ENCODE measurements around the gene C2orf49.

C2orf49 gene

GRCh38 chr2:105379741-105380186 is 42.4 kb downstream of the C2orf49 start:
- H3K27ac ChIP-seq = no peak overlapping the region
- peaks cover 27% of the 10 kb centered on the region for H3K4me1 ChIP-seq (ENCODE audit: low read depth, poor library complexity, severe bottlenecking)
- H3K79me2 ChIP-seq (ENCODE audit: insufficient read depth, low read depth) = no peaks in the 10 kb centered on the region

GRCh38 chr2:105380432-105381100 is 43.2 kb downstream of the C2orf49 start:
- no peak for TF ChIP-seq CTCF (conservative IDR thresholded peaks at IDR 0.05; ENCODE audit: low read depth, low read length)
- peaks cover 35% of the 10 kb centered on the region for H3K4me1 ChIP-seq (ENCODE audit: low read depth, poor library complexity, severe bottlenecking)
- H3K27ac ChIP-seq = no peak overlapping the region
- H3K9ac ChIP-seq = no peak overlapping the region
- H2AFZ ChIP-seq (ENCODE audit: low read depth) = no peak overlapping the region
- H3K27me3 ChIP-seq (ENCODE audit: insufficient read depth, low read depth) = no peaks in the 10 kb centered on the region
- no peaks in the 10 kb centered on the region for H4K20me1 ChIP-seq (ENCODE audit: insufficient read depth)
- H3K79me2 ChIP-seq (ENCODE audit: insufficient read depth, low read depth) = no peaks in the 10 kb centered on the region
- H3K4me2 ChIP-seq = no peak overlapping the region
- H3K4me3 ChIP-seq (IDR thresholded peaks at IDR 0.05; ENCODE audit: insufficient read depth, low read depth, low read length) = no peak overlapping the region
- H3K36me3 ChIP-seq (ENCODE audit: insufficient read depth) = no peaks in the 10 kb centered on the region

More at GRCh38 chr2:105379741-105380186, 42.4 kb downstream of the C2orf49 start:
- Histone ChIP-seq H3K4me2 (no peak overlapping the region), H3K27me3 (ENCODE audit: insufficient read depth, low read depth) (no peaks in the 10 kb centered on the region), H4K20me1 (ENCODE audit: insufficient read depth) (no peaks in the 10 kb centered on the region), H2AFZ (ENCODE audit: low read depth) (no peak overlapping the region), H3K9ac (no peak overlapping the region), H3K4me3 (IDR thresholded peaks at IDR 0.05; ENCODE audit: insufficient read depth, low read depth, low read length) (no peak overlapping the region), H3K36me3 (ENCODE audit: insufficient read depth) (no peaks in the 10 kb centered on the region)
- no peak for TF ChIP-seq CTCF (conservative IDR thresholded peaks at IDR 0.05; ENCODE audit: low read depth, low read length)

GRCh38 chr2:105381101-105381668 is 43.8 kb downstream of the C2orf49 start:
- H3K4me1 ChIP-seq (ENCODE audit: low read depth, poor library complexity, severe bottlenecking) = peaks cover 38% of the 10 kb centered on the region
- H3K36me3 ChIP-seq (ENCODE audit: insufficient read depth) = no peaks in the 10 kb centered on the region

GRCh38 chr2:105382177-105382576 is 44.8 kb downstream of the C2orf49 start:
- Histone ChIP-seq H3K9ac (no peak overlapping the region), H3K27ac (no peak overlapping the region), H4K20me1 (ENCODE audit: insufficient read depth) (no peaks in the 10 kb centered on the region), H3K36me3 (ENCODE audit: insufficient read depth) (no peaks in the 10 kb centered on the region), H3K4me3 (IDR thresholded peaks at IDR 0.05; ENCODE audit: insufficient read depth, low read depth, low read length) (no peak overlapping the region), H3K27me3 (ENCODE audit: insufficient read depth, low read depth) (no peaks in the 10 kb centered on the region), H2AFZ (ENCODE audit: low read depth) (no peak overlapping the region), H3K4me2 (no peak overlapping the region), H3K79me2 (ENCODE audit: insufficient read depth, low read depth) (no peaks in the 10 kb centered on the region), H3K4me1 (ENCODE audit: low read depth, poor library complexity, severe bottlenecking) (peaks cover 38% of the 10 kb centered on the region)
- TF ChIP-seq CTCF (conservative IDR thresholded peaks at IDR 0.05; ENCODE audit: low read depth, low read length) = no peak

More at GRCh38 chr2:105381101-105381668, 43.8 kb downstream of the C2orf49 start:
- Histone ChIP-seq H3K27me3 (ENCODE audit: insufficient read depth, low read depth) (no peaks in the 10 kb centered on the region), H4K20me1 (ENCODE audit: insufficient read depth) (no peaks in the 10 kb centered on the region), H3K79me2 (ENCODE audit: insufficient read depth, low read depth) (no peaks in the 10 kb centered on the region), H3K27ac (no peak overlapping the region), H3K4me3 (IDR thresholded peaks at IDR 0.05; ENCODE audit: insufficient read depth, low read depth, low read length) (no peak overlapping the region), H3K4me2 (no peak overlapping the region), H3K9ac (no peak overlapping the region), H2AFZ (ENCODE audit: low read depth) (no peak overlapping the region)
- TF ChIP-seq CTCF (conservative IDR thresholded peaks at IDR 0.05; ENCODE audit: low read depth, low read length) = no peak

Data from KMS-11 (cell line).